D341Med (cell line): ENCODE data around the gene MMP14.
"Not testable (repeated sequence)": the region's sequence is repeated elsewhere in the genome, so short reads cannot be mapped to it uniquely, and the experiment has no call there.

Source experiments
- DNase-seq: peaks from one replicate; pipeline ENCODE4 v3.0.0; 2012; ENCODE audit warnings: low spot score

MMP14 gene

DNA sequence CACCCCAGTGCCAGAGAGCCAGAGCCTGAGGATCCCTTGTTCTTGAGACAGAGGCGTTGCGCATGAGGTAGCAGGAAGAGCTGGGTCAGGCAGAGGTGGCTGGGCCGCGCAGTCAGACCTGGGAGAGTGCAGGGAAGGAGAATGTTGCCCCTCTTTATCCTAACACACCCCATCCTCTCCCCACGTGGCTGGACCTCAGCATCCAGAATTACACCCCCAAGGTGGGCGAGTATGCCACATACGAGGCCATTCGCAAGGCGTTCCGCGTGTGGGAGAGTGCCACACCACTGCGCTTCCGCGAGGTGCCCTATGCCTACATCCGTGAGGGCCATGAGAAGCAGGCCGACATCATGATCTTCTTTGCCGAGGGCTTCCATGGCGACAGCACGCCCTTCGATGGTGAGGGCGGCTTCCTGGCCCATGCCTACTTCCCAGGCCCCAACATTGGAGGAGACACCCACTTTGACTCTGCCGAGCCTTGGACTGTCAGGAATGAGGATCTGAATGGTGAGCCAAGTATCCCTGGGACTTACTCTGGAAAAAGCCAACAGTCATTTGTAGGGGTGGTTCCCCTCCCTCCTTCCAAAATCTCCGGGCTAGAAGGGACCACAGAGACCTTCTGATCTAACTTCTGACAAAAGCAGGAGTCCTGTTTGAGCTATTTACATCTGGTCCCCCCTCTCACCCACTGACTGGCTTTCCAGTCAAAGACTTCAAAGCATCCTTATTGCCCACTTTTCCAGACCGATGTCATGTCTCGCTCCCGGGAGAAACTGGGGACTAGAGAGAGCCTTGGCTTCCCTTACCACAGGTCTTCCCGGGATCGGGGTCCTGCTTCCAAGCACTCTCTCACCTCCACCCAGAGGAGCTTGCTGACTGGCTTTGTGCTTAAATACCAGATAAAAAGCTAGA, 6.1 kb downstream of the MMP14 start:
- peak; percentile 18 for DNase-seq

DNA sequence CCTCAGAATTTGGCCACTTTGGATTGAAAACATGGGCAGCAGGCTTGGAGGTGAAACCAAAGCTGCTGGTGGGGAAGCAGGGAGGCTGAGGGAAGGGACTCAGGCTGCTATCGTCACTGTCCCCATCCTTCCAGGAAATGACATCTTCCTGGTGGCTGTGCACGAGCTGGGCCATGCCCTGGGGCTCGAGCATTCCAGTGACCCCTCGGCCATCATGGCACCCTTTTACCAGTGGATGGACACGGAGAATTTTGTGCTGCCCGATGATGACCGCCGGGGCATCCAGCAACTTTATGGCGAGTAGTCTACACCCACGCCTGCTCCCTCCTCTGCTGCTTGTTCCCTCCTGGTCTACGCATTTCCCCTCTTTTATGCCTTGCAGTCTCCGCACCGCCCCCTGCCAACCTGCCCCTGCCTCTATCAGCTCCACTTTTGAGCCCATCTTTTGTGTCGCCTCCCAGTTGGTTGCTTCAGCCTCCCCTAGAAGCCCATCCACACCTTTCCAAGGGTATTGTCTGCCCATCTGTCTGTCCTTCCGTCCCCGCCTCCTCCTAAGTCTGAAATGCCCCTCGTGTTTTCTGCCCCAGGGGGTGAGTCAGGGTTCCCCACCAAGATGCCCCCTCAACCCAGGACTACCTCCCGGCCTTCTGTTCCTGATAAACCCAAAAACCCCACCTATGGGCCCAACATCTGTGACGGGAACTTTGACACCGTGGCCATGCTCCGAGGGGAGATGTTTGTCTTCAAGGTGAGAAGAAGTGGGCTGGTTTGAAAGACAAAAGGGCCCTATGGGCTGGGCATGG, 6.9 kb downstream of the MMP14 start:
- DNase-seq = peak; percentile 9

DNA sequence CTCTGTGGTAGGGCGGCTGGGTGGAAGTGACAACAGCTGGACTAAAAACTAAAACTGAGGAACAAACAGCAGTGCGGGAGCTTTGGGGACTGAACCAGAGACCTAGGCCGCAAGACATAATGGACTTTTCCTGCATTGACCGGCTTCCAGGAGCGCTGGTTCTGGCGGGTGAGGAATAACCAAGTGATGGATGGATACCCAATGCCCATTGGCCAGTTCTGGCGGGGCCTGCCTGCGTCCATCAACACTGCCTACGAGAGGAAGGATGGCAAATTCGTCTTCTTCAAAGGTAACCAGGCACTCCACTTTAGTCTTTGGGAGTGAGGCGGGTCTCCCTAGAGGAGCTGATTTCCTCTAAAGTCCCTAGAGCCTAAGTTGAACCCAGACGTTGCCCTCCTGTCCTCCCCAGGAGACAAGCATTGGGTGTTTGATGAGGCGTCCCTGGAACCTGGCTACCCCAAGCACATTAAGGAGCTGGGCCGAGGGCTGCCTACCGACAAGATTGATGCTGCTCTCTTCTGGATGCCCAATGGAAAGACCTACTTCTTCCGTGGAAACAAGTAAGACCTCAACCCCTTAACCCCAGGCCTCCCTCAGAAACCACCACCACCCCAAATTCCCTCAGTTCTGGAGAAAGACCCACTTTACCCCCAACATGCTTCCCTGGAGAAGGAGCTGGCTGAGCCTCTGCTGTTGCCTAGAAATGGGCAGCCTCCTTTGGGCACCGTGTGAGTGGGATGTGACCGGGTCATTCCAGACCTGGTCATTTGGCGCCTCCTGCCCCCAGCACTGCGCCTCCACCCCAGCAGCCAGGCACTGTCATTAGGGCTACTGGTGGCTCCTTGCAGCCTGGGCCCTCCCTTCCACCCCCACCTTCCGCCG, 8.1 kb downstream of the MMP14 start:
- peak; percentile 15 for DNase-seq

DNA sequence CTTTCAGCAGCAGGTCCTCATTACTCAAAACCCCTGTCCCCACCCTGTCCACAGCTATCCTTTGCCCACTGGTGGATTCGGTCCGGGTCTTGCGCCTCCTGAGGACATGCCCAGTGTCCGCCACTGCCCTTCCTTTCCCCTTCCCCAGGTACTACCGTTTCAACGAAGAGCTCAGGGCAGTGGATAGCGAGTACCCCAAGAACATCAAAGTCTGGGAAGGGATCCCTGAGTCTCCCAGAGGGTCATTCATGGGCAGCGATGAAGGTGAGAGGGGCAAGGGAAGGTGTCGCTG, 8.7 kb downstream of the MMP14 start:
- DNase-seq = no peak

DNA sequence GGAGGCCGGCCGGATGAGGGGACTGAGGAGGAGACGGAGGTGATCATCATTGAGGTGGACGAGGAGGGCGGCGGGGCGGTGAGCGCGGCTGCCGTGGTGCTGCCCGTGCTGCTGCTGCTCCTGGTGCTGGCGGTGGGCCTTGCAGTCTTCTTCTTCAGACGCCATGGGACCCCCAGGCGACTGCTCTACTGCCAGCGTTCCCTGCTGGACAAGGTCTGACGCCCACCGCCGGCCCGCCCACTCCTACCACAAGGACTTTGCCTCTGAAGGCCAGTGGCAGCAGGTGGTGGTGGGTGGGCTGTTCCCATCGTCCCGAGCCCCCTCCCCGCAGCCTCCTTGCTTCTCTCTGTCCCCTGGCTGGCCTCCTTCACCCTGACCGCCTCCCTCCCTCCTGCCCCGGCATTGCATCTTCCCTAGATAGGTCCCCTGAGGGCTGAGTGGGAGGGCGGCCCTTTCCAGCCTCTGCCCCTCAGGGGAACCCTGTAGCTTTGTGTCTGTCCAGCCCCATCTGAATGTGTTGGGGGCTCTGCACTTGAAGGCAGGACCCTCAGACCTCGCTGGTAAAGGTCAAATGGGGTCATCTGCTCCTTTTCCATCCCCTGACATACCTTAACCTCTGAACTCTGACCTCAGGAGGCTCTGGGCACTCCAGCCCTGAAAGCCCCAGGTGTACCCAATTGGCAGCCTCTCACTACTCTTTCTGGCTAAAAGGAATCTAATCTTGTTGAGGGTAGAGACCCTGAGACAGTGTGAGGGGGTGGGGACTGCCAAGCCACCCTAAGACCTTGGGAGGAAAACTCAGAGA, 9.6 kb downstream of the MMP14 start:
- DNase-seq = no peak

DNA sequence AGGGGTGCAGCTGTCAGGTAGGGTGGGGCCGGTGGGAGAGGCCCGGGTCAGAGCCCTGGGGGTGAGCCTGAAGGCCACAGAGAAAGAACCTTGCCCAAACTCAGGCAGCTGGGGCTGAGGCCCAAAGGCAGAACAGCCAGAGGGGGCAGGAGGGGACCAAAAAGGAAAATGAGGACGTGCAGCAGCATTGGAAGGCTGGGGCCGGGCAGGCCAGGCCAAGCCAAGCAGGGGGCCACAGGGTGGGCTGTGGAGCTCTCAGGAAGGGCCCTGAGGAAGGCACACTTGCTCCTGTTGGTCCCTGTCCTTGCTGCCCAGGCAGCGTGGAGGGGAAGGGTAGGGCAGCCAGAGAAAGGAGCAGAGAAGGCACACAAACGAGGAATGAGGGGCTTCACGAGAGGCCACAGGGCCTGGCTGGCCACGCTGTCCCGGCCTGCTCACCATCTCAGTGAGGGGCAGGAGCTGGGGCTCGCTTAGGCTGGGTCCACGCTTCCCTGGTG, 10.5 kb downstream of the MMP14 start:
- peak; percentile 27 for DNase-seq

DNA sequence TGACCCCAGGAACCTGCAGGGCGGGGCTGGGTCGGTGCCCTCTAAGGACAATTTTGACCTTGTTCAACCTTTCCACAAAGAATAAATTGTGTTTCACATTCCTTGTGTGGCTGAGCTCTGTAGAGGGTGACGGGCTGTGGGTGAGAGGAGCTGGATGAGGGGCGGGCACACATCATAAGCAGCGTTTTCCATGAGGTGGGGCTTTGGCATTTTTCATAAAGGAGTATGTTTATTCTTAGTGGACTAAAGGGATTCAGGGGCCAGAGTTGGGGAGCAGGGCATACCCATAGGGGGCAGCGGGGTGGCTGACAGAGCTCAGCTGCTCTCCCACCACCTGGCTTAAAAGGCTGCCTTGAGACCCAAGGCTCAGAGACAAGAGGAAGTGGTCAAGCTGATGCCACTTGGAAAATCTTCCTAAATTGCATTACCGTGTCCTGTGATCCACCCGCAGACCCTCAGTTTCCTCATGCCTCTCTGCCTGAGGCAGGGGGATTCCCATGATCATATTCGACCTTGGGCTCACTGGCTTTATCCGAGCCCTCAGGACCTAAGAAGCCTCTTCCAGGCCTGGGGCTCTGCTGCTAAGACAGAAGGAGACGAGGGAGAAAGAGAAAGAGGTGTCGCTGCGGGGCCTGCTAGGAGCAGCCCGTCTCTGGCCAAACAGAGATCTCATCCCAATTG, 11.4 kb downstream of the MMP14 start:
- DNase-seq = no peak

DNA sequence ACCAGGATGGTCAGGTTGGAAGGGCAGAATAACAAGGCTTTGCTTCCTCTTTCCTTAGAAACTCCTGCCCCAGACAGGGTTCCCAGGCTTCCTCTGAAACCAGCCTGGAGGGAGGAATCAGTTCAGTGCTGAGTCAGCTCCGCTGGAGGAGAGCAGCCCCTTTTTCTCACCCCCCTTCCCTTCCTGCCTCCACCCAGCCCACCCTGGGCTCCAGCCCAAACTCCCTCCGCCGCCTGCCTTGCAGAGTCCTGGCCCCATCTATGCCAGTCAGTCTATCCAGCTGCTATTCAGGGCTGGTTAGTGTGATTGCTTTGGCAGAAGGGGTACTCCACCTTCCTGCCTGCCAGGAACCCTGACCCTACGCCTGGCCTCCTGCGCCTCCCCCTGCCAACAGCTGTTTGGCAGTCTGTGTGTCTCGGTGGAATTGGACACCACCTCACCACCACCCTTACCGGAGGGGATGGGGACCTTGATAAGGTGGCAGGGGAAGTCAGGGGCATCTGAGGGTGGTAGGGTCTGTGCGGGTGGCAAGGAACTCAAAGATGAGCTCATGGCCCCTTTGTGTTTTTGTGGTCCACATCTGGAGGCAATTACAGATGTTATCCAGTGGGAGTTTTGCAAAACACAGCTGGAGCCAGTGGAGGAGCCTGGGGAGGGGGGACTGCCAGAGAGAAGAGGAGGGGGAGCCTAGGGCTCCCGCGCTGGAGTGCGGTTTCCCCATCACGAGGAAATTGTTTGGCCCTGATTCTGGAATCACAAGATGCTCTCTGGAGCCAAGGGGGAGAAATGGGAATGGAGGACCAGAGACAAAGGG, 12.2 kb downstream of the MMP14 start:
- peak; percentile 26 for DNase-seq

DNA sequence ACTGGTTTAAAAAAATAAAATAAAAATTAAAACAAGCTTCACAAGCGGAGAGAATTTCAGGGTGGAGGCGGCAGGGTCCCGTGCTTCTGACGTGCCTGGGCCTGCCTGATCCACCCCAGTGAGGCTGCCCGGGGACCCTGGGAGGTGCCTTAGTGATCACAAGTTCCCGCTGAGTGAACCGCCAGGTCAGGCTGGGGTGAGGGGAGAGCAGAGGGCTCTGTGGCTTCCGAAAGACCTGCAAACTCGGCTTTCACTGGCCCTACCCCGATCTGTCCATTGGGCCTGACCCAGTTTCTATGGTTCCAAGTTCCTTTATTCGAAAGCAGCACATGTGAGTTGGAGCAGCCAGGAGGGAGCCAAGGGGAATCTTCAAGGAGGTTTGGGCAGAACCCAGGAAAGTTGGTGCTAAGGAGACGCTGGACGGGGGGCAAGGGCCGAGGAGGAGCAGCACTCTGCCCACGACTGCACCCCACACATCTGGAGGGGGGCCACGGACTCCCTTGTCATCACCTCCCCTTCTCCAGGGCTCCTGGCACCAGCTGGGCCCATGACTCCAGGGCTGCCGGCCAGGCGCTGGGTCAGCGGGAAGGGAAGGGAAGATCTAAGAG, 12.9 kb downstream of the MMP14 start:
- DNase-seq = peak; percentile 22

DNA sequence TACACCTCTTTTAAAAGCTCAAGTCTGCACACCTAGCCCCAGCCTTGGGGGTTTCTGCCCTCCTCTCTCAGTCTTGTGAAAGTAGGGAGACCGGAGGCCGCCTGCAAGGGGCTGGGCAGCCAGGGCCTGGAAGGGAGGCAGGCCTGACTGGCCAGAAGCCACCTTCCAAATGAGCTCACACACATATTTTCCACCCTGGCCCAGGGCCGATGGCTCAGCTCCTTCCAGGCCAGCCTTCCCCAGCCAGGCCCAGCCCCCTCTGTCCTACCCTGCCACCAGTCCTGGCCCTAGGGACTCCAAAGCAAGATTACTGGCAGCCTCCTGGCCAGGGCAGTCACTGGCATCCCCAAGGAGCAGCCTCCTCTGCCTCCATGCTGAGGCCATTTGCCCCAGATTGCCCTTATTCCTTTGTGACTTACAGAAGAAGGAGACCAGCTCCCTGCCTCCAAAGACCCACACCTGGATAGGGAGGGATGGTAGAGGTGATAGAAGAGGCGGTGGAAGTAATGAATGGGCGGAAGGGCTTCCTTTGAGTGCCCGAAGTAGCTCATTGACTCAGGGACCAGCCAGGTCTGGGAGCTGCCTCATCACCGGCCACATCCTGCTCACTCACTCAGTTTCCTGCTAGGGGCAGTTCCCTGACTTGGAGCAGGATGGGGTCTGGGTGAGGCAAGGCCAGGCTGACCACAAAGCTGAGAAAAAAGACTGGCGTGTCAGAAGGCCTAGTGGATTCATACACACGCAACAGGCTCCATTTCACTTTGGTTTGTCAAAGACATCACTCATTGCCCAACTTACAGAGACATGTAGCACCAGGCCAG, 14.8 kb downstream of the MMP14 start:
- DNase-seq = no peak

DNA sequence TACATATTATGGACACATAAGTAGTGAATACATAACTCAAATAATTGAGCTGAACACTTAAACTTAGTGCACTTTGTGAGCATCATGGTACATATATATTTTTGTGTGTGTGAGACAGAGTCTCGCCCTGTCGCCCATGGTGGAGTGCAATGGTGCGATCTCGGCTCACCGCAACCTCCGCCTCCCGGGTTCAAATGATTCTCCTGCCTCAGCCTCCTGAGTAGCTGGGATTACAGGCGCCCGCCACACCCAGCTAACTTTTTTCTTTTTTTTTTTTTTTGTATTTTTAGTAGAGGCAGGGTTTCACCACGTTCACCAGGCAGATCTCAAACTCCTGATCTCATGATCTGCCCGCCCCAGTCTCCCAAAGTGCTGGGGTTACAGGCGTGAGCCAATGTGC, 15.8 kb downstream of the MMP14 start:
- DNase-seq = not testable (repeated sequence)

DNA sequence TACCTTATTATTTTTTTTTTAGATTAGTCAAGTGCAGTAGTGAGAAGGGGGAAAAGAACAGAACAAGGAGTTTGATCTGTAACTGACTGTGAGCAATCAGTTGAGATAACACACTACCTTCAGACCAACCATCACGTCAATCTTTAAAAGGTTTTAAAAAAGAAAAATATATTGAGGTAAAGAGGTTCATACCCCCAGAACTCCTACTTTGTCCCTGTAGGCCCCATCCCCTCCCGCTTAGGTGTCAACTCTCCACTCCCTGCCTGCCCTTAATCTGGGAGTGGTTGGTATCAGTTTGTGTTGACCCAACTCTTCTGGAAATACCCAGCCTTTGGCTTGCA, 16.2 kb downstream of the MMP14 start:
- no peak for DNase-seq

DNA sequence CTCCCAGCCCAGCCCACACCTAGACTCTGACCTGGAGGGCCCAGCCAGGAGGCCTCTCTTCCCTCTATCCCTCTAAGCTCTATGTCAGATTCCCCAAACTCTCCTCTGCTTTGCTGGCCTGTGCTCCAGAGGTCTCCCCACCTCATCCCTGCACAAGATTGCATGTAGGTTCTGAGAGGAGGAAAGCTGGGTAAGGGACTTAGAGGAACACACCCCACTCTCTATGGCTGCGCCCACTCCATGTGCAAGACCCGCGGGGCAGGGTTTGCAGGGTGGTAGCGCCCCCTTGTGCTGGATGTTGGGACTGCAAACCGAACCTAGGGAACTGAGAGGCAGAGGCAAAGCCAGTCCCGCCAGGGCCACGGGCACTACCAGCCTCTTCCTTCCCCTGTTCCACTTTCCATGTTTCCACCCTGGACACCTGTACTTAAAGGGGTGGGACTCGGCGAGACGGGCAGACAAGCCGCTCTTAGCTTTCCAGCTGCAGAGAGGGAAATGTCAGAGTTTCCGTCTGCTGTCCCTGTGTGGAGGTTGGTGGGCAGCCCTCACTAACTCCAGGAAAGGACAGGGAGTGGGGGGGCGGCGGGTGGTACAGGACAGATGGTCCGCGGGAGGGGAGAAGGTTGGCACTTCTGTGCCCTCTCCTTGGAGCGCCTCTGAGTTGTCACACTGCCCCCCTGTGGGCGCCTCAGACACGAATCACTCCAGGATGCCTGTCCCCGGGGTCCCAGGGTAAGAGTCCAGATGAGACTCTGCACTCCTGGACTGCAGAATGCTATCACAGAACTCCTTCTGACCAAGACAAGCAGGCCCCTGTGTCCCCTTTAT, 16.8 kb downstream of the MMP14 start:
- DNase-seq = peak; percentile 89

DNA sequence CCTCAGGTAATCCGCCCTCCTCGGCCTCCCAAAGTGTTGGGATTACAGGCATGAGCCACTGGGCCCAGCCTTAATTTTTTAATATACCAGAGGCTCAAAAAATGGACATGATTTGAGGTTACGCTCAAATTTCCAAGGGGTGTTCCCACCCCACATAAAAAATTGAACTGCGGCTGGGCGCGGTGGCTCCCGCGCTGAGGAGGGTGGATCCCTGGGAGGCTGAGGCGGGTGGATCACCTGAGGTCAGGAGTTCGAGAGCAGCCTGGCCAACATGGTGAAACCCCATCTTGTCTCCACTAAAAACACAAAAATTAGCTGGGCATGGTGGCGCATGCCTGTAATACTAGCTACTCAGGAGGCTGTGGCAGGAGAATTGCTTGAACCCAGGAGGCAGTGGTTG, 17.9 kb downstream of the MMP14 start:
- DNase-seq = not testable (repeated sequence)

DNA sequence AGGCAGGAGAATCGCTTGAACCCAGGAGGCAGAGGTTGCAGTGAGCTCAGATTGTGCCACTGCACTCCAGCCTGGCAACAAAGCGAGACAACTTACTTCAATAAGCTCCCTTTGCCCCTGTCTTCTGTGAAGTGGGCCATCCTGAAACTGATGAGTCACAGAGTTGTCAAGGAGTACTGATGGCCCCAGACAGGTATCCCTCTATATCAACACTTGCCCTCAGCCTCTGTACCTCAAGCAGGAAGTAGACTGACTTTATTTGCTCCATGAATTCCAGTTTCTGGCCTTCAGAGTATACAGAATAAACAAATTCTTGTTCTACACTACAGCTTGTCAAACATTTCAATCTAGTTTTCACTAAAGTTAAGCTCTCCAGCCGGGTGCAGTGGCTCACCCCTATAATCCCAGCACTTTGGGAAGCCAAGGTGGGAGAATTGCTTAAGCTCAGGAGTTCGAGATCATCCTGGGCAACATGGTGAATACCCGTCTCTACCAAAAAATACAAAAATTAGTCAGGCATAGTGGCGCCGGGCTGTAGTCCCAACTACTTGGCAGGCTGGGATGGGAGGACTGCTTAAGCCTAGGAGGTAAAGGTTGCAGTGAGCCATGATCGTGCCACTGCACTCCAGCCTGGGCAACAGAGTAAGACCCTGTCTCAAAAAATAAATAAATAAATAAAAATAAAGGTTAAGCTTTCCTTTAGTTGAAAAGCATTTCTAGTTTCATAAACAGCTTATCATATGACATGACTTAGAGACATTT, 18.8 kb downstream of the MMP14 start:
- peak; percentile 5 for DNase-seq

DNA sequence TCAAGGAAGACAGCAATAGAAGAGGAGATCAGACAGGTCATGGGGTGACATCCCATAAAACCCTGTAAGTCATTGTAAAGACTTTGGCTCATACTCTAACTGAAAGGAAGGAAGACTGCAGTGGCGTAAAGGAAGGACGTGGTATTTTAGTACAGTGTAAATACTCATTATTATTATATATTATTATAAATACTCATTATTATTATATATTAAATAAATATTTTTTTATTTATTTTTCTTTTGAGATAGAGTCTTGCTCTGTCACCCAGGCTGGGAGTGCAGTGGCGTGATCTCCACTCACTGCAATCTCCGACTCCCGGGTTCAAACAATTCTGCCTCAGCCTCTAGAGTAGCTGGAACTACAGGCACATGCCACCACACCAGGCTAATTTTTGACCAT, 20.0 kb downstream of the MMP14 start:
- DNase-seq = no peak

DNA sequence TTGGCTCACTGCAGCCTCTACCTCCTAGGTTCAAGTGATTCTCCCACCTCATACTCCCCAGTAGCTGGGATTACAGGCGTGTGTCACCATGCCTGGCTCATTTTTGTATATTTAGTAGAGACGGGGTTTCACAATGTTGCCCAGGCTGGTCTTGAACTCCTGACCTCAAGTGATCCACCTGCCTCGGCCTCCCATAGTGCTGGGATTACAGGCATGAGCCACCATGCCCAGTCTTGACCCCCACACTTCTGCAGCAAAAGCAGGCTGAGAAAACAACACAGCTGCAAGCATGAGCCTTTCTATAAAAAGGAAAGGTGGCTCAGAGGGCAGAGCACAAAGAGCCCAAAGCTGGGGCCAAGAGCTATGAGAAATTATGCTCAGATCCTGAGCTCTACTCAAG, 24.0 kb downstream of the MMP14 start:
- not testable (repeated sequence) for DNase-seq
